HG03565 (cell line): ENCODE data around the gene MRPL27.

ENCODE experiments used
- ATAC-seq: cut with Tn5 transposase; IDR thresholded peaks from one replicate; pipeline ENCODE4 v1.9.1; 2021; ENCODE audit warnings: mild to moderate bottlenecking, moderate library complexity; ENCODE audit not compliant: unreplicated experiment

MRPL27 gene

GRCh38 chr17:50319306-50320004 lies 53.5 kb downstream of the MRPL27 start:
- no peak for ATAC-seq

DNA sequence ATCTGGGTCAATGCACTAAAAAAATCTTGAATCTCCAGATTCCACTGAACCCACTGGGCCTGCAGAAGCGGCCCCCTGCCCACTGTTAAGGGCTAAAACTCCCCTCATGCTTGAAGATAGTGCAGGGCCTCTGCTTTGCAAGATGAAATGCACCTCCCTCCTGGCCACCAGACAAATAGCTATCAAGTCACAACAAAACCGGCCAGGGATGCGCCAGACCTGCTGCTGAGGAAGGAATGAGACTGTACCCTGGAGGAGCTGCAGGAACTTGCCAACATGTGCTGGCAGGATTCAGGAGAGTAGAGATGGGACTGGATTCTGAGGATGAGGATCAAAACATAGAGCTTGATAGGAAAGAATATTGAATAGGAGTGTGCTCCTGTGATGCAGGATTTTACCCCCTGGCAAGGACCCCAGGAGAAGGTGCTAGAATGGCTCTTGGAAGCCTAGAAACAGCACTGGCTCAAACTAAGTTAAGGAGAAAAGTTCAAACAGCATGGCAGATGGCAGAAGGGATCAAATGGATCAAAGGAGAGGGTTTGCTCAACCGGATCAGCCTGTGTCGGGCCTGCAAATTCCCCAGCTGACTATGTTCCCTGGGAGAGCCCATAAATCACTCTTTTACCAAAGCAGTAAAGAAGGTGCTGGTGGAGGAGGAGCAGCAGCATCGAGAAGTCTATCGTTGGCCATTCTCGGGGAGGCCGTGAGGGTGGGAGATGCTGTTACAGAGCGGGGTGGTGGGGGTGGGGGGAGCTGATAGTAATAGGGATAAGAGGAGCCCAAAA lies 54.3 kb downstream of the MRPL27 start:
- no peak for ATAC-seq
